Measurements from ENCODE around the gene BTNL9. TPM values are rescaled to one million over a fixed set of nuclear protein-coding genes. Genes with fewer than 3 reads are reported as not detected.

The BTNL9 gene
- total RNA-seq, 2 experiments from 2014 or later: not detected

DNA sequence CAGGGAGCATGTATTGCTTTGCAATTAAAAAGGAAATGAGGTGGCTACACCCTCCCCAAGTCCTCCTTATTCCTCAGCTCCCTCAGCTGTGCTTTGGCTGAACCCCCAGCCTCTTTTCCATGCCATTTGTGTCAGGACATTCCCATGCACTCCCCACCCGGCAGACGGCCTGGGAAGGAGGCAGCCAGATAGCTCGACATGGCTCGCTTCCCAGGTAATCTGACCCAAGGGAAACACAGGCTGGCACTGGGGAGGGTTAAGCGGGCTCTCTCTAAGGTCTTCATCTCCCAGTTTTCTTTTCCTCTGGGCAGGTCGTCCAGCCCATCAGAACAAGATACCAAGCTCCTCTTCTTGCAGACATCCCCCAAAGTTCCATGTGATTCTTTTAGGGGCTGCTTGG is 31.2 kb downstream of the BTNL9 start:
- TF ChIP-seq, protein P1, sequence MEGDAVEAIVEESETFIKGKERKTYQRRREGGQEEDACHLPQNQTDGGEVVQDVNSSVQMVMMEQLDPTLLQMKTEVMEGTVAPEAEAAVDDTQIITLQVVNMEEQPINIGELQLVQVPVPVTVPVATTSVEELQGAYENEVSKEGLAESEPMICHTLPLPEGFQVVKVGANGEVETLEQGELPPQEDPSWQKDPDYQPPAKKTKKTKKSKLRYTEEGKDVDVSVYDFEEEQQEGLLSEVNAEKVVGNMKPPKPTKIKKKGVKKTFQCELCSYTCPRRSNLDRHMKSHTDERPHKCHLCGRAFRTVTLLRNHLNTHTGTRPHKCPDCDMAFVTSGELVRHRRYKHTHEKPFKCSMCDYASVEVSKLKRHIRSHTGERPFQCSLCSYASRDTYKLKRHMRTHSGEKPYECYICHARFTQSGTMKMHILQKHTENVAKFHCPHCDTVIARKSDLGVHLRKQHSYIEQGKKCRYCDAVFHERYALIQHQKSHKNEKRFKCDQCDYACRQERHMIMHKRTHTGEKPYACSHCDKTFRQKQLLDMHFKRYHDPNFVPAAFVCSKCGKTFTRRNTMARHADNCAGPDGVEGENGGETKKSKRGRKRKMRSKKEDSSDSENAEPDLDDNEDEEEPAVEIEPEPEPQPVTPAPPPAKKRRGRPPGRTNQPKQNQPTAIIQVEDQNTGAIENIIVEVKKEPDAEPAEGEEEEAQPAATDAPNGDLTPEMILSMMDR (IDR thresholded peaks at IDR 0.05): no peak
- no peaks in the 10 kb centered on the region for H3K4me1 Mint-ChIP-seq (ENCODE audit: low read depth)
- no peak overlapping the region for H3K27ac Mint-ChIP-seq
- H3K4me3 Mint-ChIP-seq: no peak overlapping the region
- no peak for ATAC-seq
- no peak for DNase-seq
- peaks cover 2% of the 10 kb centered on the region for H3K36me3 Mint-ChIP-seq (ENCODE audit: low read depth)
- POLR2A ChIA-PET: no interaction called here
- intact Hi-C loops (cut with micrococcal nuclease): no loop called here
- H3K27me3 Mint-ChIP-seq: peaks cover 43% of the 10 kb centered on the region
- H3K9me3 Mint-ChIP-seq: no peaks in the 10 kb centered on the region
- CTCF ChIA-PET: no interaction called here

DNA sequence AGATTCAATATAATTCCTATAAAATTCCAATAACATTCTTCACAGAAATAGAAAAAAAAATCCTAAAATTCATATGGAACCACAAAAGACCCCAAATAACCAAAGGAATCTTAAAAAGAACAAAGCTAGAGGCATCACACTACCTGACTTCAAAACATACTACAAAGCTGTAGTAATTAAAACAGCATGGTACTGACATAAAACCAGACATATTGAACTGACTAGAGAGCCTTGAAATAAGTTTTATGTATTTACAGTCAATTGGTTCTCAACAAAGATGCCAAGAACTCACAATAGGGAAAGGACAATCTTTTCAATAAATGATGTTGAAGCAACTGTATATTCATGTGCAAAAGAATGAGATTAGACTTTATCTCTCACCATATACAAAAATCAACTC is 36.9 kb downstream of the BTNL9 start:
- TF ChIP-seq, protein P1 (IDR thresholded peaks at IDR 0.05): no peak
- CTCF ChIA-PET: interaction anchor here (1.0 kb wide), 1 partner anchor 35 kb away, joined by 3 read pairs; no protein-coding TSS in a partner anchor
- Mint-ChIP-seq H3K27ac (no peak overlapping the region), H3K9me3 (peaks cover 2% of the 10 kb centered on the region), H3K27me3 (peaks cover 24% of the 10 kb centered on the region), H3K36me3 (ENCODE audit: low read depth) (peaks cover 2% of the 10 kb centered on the region), H3K4me3 (no peak overlapping the region), H3K4me1 (ENCODE audit: low read depth) (no peaks in the 10 kb centered on the region)
- POLR2A ChIA-PET: no interaction called here
- ATAC-seq (no peak), DNase-seq (no peak)
- intact Hi-C loops (cut with micrococcal nuclease): no loop called here

DNA sequence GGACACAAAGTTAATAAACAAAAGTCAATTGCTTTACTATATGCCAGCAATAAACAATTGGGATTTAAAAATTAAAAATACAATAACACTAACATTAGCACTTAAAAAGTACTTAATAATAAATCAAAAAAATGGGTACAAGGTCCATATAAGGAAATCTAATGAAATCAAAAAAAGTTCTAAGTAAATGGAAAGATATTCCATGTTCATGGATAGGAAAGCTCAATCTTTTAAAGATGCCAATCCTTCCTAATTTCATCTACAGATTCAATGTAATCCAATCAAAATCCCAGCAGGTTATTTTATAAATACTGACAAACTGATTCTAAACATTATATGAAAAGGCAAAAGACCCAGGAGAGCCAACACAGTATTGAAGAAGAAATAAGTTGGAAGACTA is 41.9 kb downstream of the BTNL9 start:
- POLR2A ChIA-PET: no interaction called here
- intact Hi-C loops (cut with micrococcal nuclease): no loop called here
- H3K4me1 Mint-ChIP-seq (ENCODE audit: low read depth): no peaks in the 10 kb centered on the region

DNA sequence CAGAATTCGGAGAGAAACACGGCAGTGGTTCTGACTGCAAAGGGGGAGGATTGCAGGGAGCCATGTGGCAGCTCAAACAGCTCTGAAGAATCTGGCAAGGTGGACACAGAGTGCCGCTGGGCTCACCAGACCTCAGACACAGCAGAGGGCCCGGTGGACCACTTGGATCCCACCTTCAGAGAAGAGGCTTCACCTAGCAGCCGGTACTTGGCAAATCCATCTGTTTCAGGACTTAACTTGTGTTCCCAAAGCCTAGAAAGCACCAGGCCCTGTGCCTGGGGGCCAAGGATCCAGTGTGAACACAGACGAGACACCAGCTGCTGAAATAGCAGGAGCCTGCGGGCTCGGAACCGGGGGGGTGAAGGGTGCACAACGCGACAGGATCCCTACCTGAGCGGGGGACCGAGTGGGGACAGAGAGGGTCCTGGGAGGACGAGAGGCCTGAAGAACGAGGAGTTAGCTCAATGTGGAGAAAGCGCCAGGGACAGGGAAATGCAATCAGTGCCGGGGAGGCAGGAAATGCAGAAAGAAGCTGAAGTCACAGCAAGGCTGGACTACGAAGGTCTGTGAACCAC is 44.6 kb downstream of the BTNL9 start:
- intact Hi-C loops (cut with micrococcal nuclease): no loop called here
- no peaks in the 10 kb centered on the region for H3K9me3 Mint-ChIP-seq
- no peak for DNase-seq
- H3K36me3 Mint-ChIP-seq (ENCODE audit: low read depth): no peaks in the 10 kb centered on the region
- TF ChIP-seq, protein P1 (IDR thresholded peaks at IDR 0.05): no peak
- no peak overlapping the region for H3K4me3 Mint-ChIP-seq
- POLR2A ChIA-PET: no interaction called here
- no peak overlapping the region for H3K27ac Mint-ChIP-seq
- no peaks in the 10 kb centered on the region for H3K4me1 Mint-ChIP-seq (ENCODE audit: low read depth)
- H3K27me3 Mint-ChIP-seq: peaks cover 30% of the 10 kb centered on the region
- no peak for ATAC-seq
- CTCF ChIA-PET: no interaction called here

More for the DNA sequence above, 41.9 kb downstream of the BTNL9 start:
- TF ChIP-seq, protein P1 (IDR thresholded peaks at IDR 0.05): no peak
- Mint-ChIP-seq H3K4me3 (no peak overlapping the region), H3K36me3 (ENCODE audit: low read depth) (no peaks in the 10 kb centered on the region), H3K27me3 (peaks cover 32% of the 10 kb centered on the region), H3K9me3 (no peaks in the 10 kb centered on the region), H3K27ac (no peak overlapping the region)
- no peak for DNase-seq
- no peak for ATAC-seq
- CTCF ChIA-PET: no interaction called here

DNA sequence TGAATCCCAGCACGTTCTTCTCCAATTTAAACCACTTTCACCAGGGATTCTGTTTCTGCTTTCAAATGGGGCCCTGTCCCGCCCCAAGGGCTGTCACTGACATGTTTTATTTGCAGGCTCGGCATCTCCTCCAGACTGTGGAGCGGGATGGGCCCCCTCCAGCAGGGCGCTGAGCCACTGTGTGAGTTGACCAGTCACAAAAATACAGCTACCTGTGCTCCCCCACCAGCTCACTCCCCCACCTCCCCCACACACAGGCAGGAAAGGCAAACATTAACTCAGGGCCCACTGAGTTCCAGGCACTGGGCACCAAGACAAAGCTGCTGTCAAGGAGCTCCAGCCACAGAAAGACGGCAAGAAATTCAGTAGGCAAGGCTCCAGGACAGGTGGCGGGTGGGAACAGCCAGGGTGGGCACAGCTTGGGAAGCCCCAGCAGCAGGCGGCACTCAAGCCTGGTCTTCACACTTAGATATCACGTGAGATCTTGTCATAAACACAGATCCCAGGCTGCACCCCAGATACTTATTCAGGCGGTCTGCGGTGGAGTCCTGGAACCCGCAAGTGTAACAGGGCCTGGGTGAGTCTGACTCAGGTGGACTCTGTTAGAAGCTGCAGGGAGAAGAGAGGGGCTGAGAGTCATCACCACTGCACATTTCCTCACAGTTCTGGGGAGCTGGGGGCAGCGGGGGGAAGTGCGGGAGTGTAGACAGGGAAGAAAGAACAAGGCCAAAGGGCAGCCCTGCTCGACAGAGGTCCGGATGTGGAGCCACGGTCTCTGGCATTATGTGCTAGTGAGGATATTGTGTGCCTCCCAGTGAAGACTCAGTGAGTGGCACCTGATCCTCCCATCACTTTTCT is 46.2 kb downstream of the BTNL9 start:
- intact Hi-C loops (cut with micrococcal nuclease): no loop called here
- Mint-ChIP-seq H3K4me3 (no peak overlapping the region), H3K27me3 (peaks cover 25% of the 10 kb centered on the region), H3K27ac (no peak overlapping the region), H3K9me3 (no peaks in the 10 kb centered on the region), H3K4me1 (ENCODE audit: low read depth) (no peaks in the 10 kb centered on the region), H3K36me3 (ENCODE audit: low read depth) (no peaks in the 10 kb centered on the region)
- ChIA-PET POLR2A (no interaction called here), CTCF (interaction anchor here (0.6 to 1.7 kb wide), 2 partner anchors 217 to 317 kb away, joined by 3 to 6 read pairs; no protein-coding TSS in a partner anchor)
- TF ChIP-seq, protein P1 (IDR thresholded peaks at IDR 0.05): no peak
- no peak for DNase-seq
- ATAC-seq: no peak
